H9 (cell line): Measurements from ENCODE around the gene CILP2. TPM values are rescaled to one million over a fixed set of nuclear protein-coding genes. Genes with fewer than 3 reads are reported as not detected.

ENCODE experiments used
- DNase-seq: peaks from one replicate; pipeline ENCODE4 v3.0.0-alpha.2; 2017
- H2AFZ ChIP-seq: one replicate; pipeline ENCODE4 v1.6.1; 2013; ENCODE audit warnings: mild to moderate bottlenecking, low read length, control low read depth, moderate library complexity
- H2AK5ac ChIP-seq: 2 replicates; pipeline ENCODE4 v1.6.1; 2013; ENCODE audit warnings: low read length, control low read depth, mixed read lengths; ENCODE audit not compliant: insufficient read length
- H2BK120ac ChIP-seq: one replicate; pipeline ENCODE4 v1.6.1; 2013; ENCODE audit warnings: low read depth, mild to moderate bottlenecking, low read length, control low read depth, inconsistent platforms; ENCODE audit not compliant: poor library complexity, severe bottlenecking
- H2BK12ac ChIP-seq: 2 replicates; pipeline ENCODE4 v1.6.1; 2013; ENCODE audit warnings: low read length, control low read depth, mixed read lengths, low read depth; ENCODE audit not compliant: insufficient read length
- H2BK15ac ChIP-seq: 2 replicates; pipeline ENCODE4 v1.6.1; 2013; ENCODE audit warnings: low read depth, low read length, control low read depth
- H2BK20ac ChIP-seq: one replicate; pipeline ENCODE4 v1.6.1; 2013; ENCODE audit warnings: low read depth, mild to moderate bottlenecking, low read length, control low read depth, inconsistent platforms; ENCODE audit not compliant: poor library complexity, severe bottlenecking
- H2BK5ac ChIP-seq: 2 replicates; pipeline ENCODE4 v1.6.1; 2013; ENCODE audit warnings: low read length, control low read depth, mixed read lengths; ENCODE audit not compliant: insufficient read length
- H3K14ac ChIP-seq: 2 replicates; pipeline ENCODE4 v1.6.1; 2013; ENCODE audit warnings: low read length, control low read depth; ENCODE audit not compliant: insufficient read depth
- H3K18ac ChIP-seq: 2 replicates; pipeline ENCODE4 v1.6.1; 2013; ENCODE audit warnings: low read depth, mild to moderate bottlenecking, mixed read lengths, low read length, control low read depth; ENCODE audit not compliant: insufficient read length
- H3K23ac ChIP-seq: 2 replicates; pipeline ENCODE4 v1.6.1; 2013; ENCODE audit warnings: low read length, control low read depth, mixed read lengths, low read depth; ENCODE audit not compliant: insufficient read length
- H3K23me2 ChIP-seq: 2 replicates; pipeline ENCODE4 v1.6.1; 2013; ENCODE audit warnings: low read depth, mild to moderate bottlenecking, mixed read lengths, low read length, control low read depth; ENCODE audit not compliant: insufficient read length, poor library complexity, severe bottlenecking
- H3K27ac ChIP-seq: 2 replicates; pipeline ENCODE4 v1.5.1; 2013; ENCODE audit warnings: low read length, control low read depth, mixed read lengths, low read depth; ENCODE audit not compliant: insufficient read length
- H3K27me3 ChIP-seq: 2 replicates; pipeline ENCODE4 v1.6.1; 2013; ENCODE audit warnings: low read length, control low read depth, inconsistent platforms; ENCODE audit not compliant: insufficient read depth
- H3K4ac ChIP-seq: 2 replicates; pipeline ENCODE4 v1.6.1; 2013; ENCODE audit warnings: low read depth, mild to moderate bottlenecking, control low read depth, inconsistent platforms, low read length, moderate library complexity
- H3K4me1 ChIP-seq: 2 replicates; pipeline ENCODE4 v1.6.1; 2013; ENCODE audit warnings: low read length, control low read depth, inconsistent platforms; ENCODE audit not compliant: insufficient read depth
- H3K4me2 ChIP-seq: 2 replicates; pipeline ENCODE4 v1.6.1; 2013; ENCODE audit warnings: low read length, control low read depth, mixed read lengths; ENCODE audit not compliant: insufficient read length, insufficient read depth
- H3K56ac ChIP-seq: 2 replicates; pipeline ENCODE4 v1.6.1; 2013; ENCODE audit warnings: low read depth, mild to moderate bottlenecking, mixed read lengths, low read length, control low read depth; ENCODE audit not compliant: insufficient read length
- H3K79me1 ChIP-seq: 2 replicates; pipeline ENCODE4 v1.6.1; 2013; ENCODE audit warnings: low read depth, mild to moderate bottlenecking, moderate library complexity, low read length, control low read depth, inconsistent platforms; ENCODE audit not compliant: insufficient read depth, poor library complexity, severe bottlenecking
- H3K79me2 ChIP-seq: 2 replicates; pipeline ENCODE4 v1.6.1; 2013; ENCODE audit warnings: low read length, control low read depth, inconsistent platforms; ENCODE audit not compliant: insufficient read depth
- H3K9ac ChIP-seq: 2 replicates; pipeline ENCODE4 v1.6.1; 2013; ENCODE audit warnings: low read length, control low read depth, mixed read lengths; ENCODE audit not compliant: insufficient read length; ENCODE audit errors: extremely low read depth
- H3K9me3 ChIP-seq: one replicate; pipeline ENCODE4 v1.6.1; 2013; ENCODE audit warnings: low read depth, low read length, inconsistent platforms; ENCODE audit not compliant: control insufficient read depth
- H3T11ph ChIP-seq: one replicate; pipeline ENCODE4 v1.6.1; 2013; ENCODE audit warnings: mild to moderate bottlenecking, low read length, control low read depth, inconsistent platforms
- H4K20me1 ChIP-seq: one replicate; pipeline ENCODE4 v1.6.1; 2013; ENCODE audit not compliant: control insufficient read depth, insufficient read length, insufficient read depth
- H4K5ac ChIP-seq: 2 replicates; pipeline ENCODE4 v1.6.1; 2013; ENCODE audit warnings: low read depth, mild to moderate bottlenecking, mixed read lengths, low read length, control low read depth; ENCODE audit not compliant: insufficient read length
- H4K8ac ChIP-seq: replicated peaks from 2 replicates; pipeline ENCODE4 v1.6.1; 2013; ENCODE audit warnings: low read length, control low read depth, mixed read lengths, low read depth; ENCODE audit not compliant: insufficient read length
- H4K91ac ChIP-seq: 2 replicates; pipeline ENCODE4 v1.6.1; 2013; ENCODE audit warnings: low read depth, mild to moderate bottlenecking, moderate library complexity, mixed read lengths, low read length, control low read depth; ENCODE audit not compliant: insufficient read length
- H3K27ac Mint-ChIP-seq, 3 experiments: 2 replicates in 2 of 3; 3 replicates in 1 of 3; pipeline ENCODE4 v1.8.0; 2020 to 2021; ENCODE audit warnings: mixed read lengths in 3 of 3, mild to moderate bottlenecking in 1 of 3, moderate library complexity in 1 of 3
- H3K27me3 Mint-ChIP-seq: 2 replicates; pipeline ENCODE4 v1.8.0; 2021; ENCODE audit warnings: low read depth, mild to moderate bottlenecking, moderate library complexity, mixed read lengths
- H3K36me3 Mint-ChIP-seq, 3 experiments: 2 replicates in 2 of 3; 3 replicates in 1 of 3; pipeline ENCODE4 v1.8.0; 2020 to 2021; ENCODE audit warnings: low read depth in 3 of 3, mixed read lengths in 3 of 3; ENCODE audit not compliant: insufficient read depth in 1 of 3
- H3K4me1 Mint-ChIP-seq, 2 experiments: 2 replicates each; pipeline ENCODE4 v1.8.0; 2020; ENCODE audit warnings: mixed read lengths in 2 of 2
- H3K4me3 Mint-ChIP-seq, 2 experiments: 2 replicates in 1 of 2; 3 replicates in 1 of 2; pipeline ENCODE4 v1.8.0; 2020 to 2021; ENCODE audit warnings: mild to moderate bottlenecking in 2 of 2, mixed read lengths in 2 of 2, moderate library complexity in 1 of 2
- H3K9me3 Mint-ChIP-seq, 2 experiments: 2 replicates in 1 of 2; 3 replicates in 1 of 2; pipeline ENCODE4 v1.8.0; 2020; ENCODE audit warnings: mild to moderate bottlenecking in 2 of 2, mixed read lengths in 2 of 2, moderate library complexity in 1 of 2
- CTCF ChIP-seq: fragments of 200-600 bp; sonication (generic); conservative IDR thresholded peaks from 3 replicates; pipeline ENCODE4 v1.8.0; 2021; ENCODE audit warnings: antibody characterized with exemption, mild to moderate bottlenecking
- WGBS: extraction: QIAGEN DNeasy Blood & Tissue Kit; methylation state at CpG from one replicate; pipeline ENCODE4 v1.1.7; 2013; ENCODE audit warnings: missing lambda C conversion rate, low lambda C conversion rate, mixed read lengths; ENCODE audit not compliant: insufficient read length; ENCODE audit errors: extremely low coverage; 5-methylcytosine and 5-hydroxymethylcytosine counted together
- total RNA-seq: library from RNA; stranded (reverse); gene quantifications from 2 replicates; pipeline ENCODE4 v1.2.1, GENCODE V29; 2021

CILP2 gene
- total RNA-seq, 1 experiment from 2014 or later = 6.4 TPM

GRCh38 chr19:19531951-19532805 lies 5.9 kb upstream of the CILP2 start:
- Mint-ChIP-seq H3K4me1 (peaks cover 10 to 17% of the 10 kb centered on the region in 2 experiments), H3K36me3 (peaks cover 11 to 41% (median 28%) of the 10 kb centered on the region in 3 experiments; a peak in 6 of 7 replicates), H3K4me3 (no peak overlapping the region; a peak in 1 of 5 replicates), H3K9me3 (no peaks in the 10 kb centered on the region; a peak in 1 of 5 replicates), H3K27ac (peak overlapping the region in 1 of 3 experiments; percentile 34; a peak in 1 of 7 replicates), H3K27me3 (peaks cover 11% of the 10 kb centered on the region)
- Histone ChIP-seq H3K18ac (no peak overlapping the region), H3K23me2 (no peaks in the 10 kb centered on the region), H3K27ac (no peak overlapping the region), H3K14ac (no peak overlapping the region; the same call in 1 of the 2 replicates), H3K79me1 (no peaks in the 10 kb centered on the region), H4K8ac (no peak overlapping the region), H2BK15ac (no peak overlapping the region), H3K9ac (no peak overlapping the region), H4K5ac (no peak overlapping the region), H2BK12ac (no peak overlapping the region), H4K20me1 (peaks cover 3% of the 10 kb centered on the region), H3K9me3 (no peaks in the 10 kb centered on the region), H2AK5ac (no peak overlapping the region), H3K27me3 (no peaks in the 10 kb centered on the region), H2BK120ac (no peak overlapping the region), H3K4me1 (no peaks in the 10 kb centered on the region), H2BK20ac (no peak overlapping the region), H3K79me2 (no peaks in the 10 kb centered on the region), H4K91ac (no peak overlapping the region), H3K4ac (no peak overlapping the region), H3K23ac (no peak overlapping the region), H2BK5ac (no peak overlapping the region), H3K56ac (no peak overlapping the region), H3K4me2 (no peak overlapping the region), H2AFZ (no peak overlapping the region), H3T11ph (no peak overlapping the region)
- peak; percentile 84 for DNase-seq
- no CpG with 5 or more reads among the region's 48 CpGs for WGBS
- TF ChIP-seq CTCF = peak; percentile 98
